ENCODE data around the gene STXBP5L. TPM values are rescaled to one million over a fixed set of nuclear protein-coding genes. Genes with fewer than 3 reads are reported as not detected.
"Not testable (repeated sequence)": the region's sequence is repeated elsewhere in the genome, so short reads cannot be mapped to it uniquely, and the experiment has no call there.

Gene STXBP5L
- polyA plus RNA-seq, 2 of the 4 experiments (the other 2 are of a cell fraction) = 0.08 TPM; not detected in 1

DNA sequence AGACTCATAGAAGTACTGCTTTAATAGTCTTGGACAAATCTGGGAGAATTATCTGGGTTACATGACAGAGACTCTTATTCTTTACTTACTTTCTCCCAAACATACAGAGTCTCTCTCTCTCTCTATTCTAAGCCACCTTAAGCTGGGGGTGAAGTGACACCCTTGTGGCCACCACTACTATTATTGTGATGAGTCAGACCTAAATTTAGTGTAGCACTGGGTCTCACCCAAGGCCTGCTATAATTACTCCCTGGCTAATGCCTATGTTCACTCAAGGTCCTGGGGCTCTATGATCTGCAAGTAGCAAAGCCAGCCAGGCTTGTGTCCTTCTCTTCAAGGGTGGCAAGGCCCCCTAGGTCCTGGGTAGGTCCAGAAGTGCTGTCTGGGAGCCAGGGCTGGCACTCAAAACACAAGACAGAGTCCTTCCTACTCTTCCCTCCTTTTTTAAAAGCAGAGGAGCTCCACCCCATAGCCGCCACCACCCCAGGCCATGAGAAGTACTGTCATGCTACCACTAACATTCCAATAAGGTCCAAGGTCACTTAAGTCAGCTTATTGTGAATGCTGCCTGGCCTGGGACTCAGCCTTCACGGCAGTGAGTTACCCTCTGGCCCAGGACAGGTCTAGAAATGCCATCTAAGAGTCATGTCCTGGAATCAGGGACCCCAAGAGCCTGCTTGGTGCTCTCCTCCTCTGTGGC lies 454.2 kb downstream of the STXBP5L start:
- POLR2A ChIA-PET = no interaction called here
- ATAC-seq (no peak), DNase-seq (ENCODE audit: low read depth in 1 of 2, low spot score in 1 of 2) (no peak), FAIRE-seq (no peak)
- no peaks in the 10 kb centered on the region for H3K4me1 ChIP-seq
- no peak overlapping the region for H3K27ac ChIP-seq
- H3K9me3 ChIP-seq = no peaks in the 10 kb centered on the region
- H3K4me3 ChIP-seq = no peak overlapping the region
- CTCF ChIA-PET = interaction anchor here (0.6 kb wide), 1 partner anchor 133 kb away, joined by 3 read pairs; no protein-coding TSS in a partner anchor
- H3K4me2 ChIP-seq = no peak overlapping the region
- TF ChIP-seq CBX2 (IDR thresholded peaks at IDR 0.05; ENCODE audit: borderline replicate concordance, low read depth) (no peak), HEYL (CRISPR knock-in tag; IDR thresholded peaks at IDR 0.05) (no peak), SMC3 (IDR thresholded peaks at IDR 0.05) (no peak), BHLHE40 (IDR thresholded peaks at IDR 0.05; ENCODE audit: low read depth, low read length) (no peak), HOXB5 (CRISPR knock-in tag; IDR thresholded peaks at IDR 0.05) (no peak), GATA3 (IDR thresholded peaks at IDR 0.05; ENCODE audit: borderline replicate concordance) (no peak), FOXS1 (CRISPR knock-in tag; IDR thresholded peaks at IDR 0.05) (no peak), RAD21 (conservative IDR thresholded peaks at IDR 0.05 in 1 of 2, IDR thresholded peaks at IDR 0.05 in 1 of 2) (no peak), MAZ (IDR thresholded peaks at IDR 0.05; ENCODE audit: borderline replicate concordance, low read depth, low read length) (no peak), CHD2 (IDR thresholded peaks at IDR 0.05; ENCODE audit: low read length, partially characterized antibody) (no peak), EHF (CRISPR knock-in tag; IDR thresholded peaks at IDR 0.05) (no peak), CBX8 (IDR thresholded peaks at IDR 0.05) (no peak), ZC3H11A (IDR thresholded peaks at IDR 0.05) (no peak), ZSCAN20 (CRISPR knock-in tag; IDR thresholded peaks at IDR 0.05) (no peak)
- TF ChIP-seq, protein P1, sequence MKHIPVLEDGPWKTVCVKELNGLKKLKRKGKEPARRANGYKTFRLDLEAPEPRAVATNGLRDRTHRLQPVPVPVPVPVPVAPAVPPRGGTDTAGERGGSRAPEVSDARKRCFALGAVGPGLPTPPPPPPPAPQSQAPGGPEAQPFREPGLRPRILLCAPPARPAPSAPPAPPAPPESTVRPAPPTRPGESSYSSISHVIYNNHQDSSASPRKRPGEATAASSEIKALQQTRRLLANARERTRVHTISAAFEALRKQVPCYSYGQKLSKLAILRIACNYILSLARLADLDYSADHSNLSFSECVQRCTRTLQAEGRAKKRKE (CRISPR knock-in tag; IDR thresholded peaks at IDR 0.05; ENCODE audit: low read depth) = no peak
- TF ChIP-seq, protein P2, sequence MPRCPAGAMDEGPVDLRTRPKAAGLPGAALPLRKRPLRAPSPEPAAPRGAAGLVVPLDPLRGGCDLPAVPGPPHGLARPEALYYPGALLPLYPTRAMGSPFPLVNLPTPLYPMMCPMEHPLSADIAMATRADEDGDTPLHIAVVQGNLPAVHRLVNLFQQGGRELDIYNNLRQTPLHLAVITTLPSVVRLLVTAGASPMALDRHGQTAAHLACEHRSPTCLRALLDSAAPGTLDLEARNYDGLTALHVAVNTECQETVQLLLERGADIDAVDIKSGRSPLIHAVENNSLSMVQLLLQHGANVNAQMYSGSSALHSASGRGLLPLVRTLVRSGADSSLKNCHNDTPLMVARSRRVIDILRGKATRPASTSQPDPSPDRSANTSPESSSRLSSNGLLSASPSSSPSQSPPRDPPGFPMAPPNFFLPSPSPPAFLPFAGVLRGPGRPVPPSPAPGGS (IDR thresholded peaks at IDR 0.05) = no peak
- TF ChIP-seq, protein P3, sequence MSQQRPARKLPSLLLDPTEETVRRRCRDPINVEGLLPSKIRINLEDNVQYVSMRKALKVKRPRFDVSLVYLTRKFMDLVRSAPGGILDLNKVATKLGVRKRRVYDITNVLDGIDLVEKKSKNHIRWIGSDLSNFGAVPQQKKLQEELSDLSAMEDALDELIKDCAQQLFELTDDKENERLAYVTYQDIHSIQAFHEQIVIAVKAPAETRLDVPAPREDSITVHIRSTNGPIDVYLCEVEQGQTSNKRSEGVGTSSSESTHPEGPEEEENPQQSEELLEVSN (IDR thresholded peaks at IDR 0.05; ENCODE audit: borderline replicate concordance, low read depth) = no peak
- 21% methylated on average over 2 of the region's 2 CpGs for WGBS (ENCODE audit: missing lambda C conversion rate)

DNA sequence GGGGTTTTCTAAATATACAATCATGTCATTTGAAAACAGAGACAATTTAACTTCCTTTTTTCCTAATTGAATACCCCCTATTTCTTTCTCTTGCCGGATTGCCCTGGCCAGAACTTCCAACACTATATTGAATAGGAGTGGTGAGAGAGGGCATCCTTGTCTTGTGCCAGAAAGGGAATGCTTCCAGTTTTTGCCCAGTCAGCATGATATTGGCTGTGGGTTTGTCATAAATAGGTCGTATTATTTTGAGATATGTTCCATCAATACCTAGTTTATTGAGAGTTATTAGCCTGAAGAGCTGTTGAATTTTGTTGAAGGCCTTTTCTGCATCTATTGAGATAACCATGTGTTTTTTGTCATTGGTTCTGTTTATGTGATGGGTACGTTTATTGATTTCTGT lies 480.3 kb downstream of the STXBP5L start:
- ATAC-seq; H3K9me3 ChIP-seq; DNase-seq (ENCODE audit: low read depth in 1 of 2, low spot score in 1 of 2); FAIRE-seq; H3K4me2 ChIP-seq; H3K4me3 ChIP-seq; H3K27ac ChIP-seq; H3K4me1 ChIP-seq; POLR2A ChIA-PET; CTCF ChIA-PET: not testable (repeated sequence)
- TF ChIP-seq MAFK (IDR thresholded peaks at IDR 0.05; ENCODE audit: partially characterized antibody) = peak; percentile 77
- 14% methylated on average over 3 of the region's 3 CpGs for WGBS (ENCODE audit: missing lambda C conversion rate)

DNA sequence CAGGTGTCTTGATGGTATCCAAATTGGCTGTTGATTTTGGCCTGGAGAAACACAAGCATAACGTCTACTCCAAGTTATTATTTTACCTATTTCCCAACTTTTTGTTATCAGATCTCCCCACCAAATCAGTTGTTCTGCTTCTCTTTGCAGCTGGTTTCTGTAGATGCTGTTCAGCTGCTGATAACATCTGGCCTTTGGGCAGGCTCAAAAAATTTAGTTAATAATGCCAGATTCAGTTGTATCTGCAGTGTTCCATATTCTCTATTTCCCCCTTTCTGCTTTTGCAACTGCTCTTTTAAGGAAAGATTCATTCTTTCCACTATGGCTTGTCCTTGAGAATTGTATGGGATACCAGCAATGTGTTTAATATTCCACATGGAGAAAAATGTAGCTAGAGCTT lies 488.0 kb downstream of the STXBP5L start:
- H3K9me3 ChIP-seq; H3K4me1 ChIP-seq; DNase-seq (ENCODE audit: low read depth in 1 of 2, low spot score in 1 of 2); CTCF ChIA-PET; H3K4me3 ChIP-seq; FAIRE-seq; ATAC-seq; H3K4me2 ChIP-seq; POLR2A ChIA-PET; H3K27ac ChIP-seq: not testable (repeated sequence)
- no CpG with 5 or more reads among the region's 1 CpG for WGBS (ENCODE audit: missing lambda C conversion rate)

DNA sequence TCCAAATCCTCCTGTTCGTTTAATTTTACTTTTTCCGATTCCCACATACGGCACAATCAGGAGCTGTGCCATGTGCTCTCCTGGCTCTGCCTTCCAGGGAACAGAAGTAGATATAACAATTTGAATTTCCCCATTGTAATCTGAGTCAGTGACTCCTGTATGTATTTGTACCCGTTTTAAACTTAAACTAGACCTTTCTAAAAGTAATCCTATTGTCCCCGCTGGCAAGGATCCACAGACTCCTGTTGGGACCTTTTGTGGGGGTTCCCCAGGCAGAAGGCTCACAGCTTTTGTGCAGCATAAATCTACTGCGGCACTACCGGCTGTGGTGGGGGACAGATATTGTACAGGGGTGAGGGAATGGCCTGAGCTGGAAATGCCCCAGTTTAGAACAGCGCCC lies 490.0 kb downstream of the STXBP5L start:
- H3K4me2 ChIP-seq; H3K9me3 ChIP-seq; DNase-seq (ENCODE audit: low read depth in 1 of 2, low spot score in 1 of 2); FAIRE-seq; H3K4me1 ChIP-seq; ATAC-seq; CTCF ChIA-PET; H3K4me3 ChIP-seq; H3K27ac ChIP-seq; POLR2A ChIA-PET: not testable (repeated sequence)
- 62% methylated on average over 8 of the region's 8 CpGs for WGBS (ENCODE audit: missing lambda C conversion rate)
